ENCODE results near the gene RNF141. TPM values are rescaled to one million over a fixed set of nuclear protein-coding genes. Genes with fewer than 3 reads are reported as not detected.

RNF141 gene
- total RNA-seq, 1 donor from 2014 or later: 10.9 TPM

DNA sequence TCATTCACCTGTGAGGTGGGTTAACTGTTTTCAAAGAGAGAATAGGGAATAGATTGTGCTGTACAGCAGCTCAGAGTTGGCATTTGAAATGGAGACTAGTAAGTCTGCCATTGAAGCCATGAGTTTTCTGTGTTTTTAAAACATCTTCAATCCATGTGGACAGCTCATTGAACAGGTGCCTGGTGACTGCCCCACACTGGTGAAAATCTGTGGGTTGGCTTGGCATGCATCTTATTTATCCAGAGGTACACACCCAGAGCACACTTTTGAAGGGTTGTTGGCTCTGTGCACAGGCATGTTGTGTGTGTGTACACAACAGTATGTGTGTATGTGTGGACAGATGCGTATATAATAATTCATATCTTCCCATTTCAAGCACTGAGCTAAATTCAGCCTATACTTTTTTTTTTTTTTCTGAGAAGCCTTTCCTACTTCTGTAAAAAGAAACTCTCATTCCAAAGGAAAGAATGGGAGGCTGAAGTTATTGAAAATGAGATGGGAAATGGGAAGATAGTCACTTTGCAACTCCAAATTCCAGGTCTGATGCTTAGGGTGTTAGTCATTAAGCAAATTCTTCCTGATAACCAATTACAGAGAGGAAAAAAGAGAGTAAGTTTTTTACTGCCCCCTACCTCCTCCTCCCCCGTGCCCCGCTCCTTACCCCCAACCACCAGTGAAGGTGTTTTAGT lies 34.5 kb upstream of the RNF141 start:
- H3K4me3 ChIP-seq: no peak overlapping the region
- no peaks in the 10 kb centered on the region for H3K27me3 ChIP-seq
- TF ChIP-seq, protein P1, sequence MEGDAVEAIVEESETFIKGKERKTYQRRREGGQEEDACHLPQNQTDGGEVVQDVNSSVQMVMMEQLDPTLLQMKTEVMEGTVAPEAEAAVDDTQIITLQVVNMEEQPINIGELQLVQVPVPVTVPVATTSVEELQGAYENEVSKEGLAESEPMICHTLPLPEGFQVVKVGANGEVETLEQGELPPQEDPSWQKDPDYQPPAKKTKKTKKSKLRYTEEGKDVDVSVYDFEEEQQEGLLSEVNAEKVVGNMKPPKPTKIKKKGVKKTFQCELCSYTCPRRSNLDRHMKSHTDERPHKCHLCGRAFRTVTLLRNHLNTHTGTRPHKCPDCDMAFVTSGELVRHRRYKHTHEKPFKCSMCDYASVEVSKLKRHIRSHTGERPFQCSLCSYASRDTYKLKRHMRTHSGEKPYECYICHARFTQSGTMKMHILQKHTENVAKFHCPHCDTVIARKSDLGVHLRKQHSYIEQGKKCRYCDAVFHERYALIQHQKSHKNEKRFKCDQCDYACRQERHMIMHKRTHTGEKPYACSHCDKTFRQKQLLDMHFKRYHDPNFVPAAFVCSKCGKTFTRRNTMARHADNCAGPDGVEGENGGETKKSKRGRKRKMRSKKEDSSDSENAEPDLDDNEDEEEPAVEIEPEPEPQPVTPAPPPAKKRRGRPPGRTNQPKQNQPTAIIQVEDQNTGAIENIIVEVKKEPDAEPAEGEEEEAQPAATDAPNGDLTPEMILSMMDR (IDR thresholded peaks at IDR 0.05): no peak
- intact Hi-C loops (cut with DNase I): no loop called here
- peaks cover 8 to 25% of the 10 kb centered on the region in 2 donors for H3K4me1 ChIP-seq
- H3K36me3 ChIP-seq: peaks cover 52 to 79% of the 10 kb centered on the region in 2 donors
- H3K27ac ChIP-seq: peak overlapping the region; percentile 78 to 94
- no peaks in the 10 kb centered on the region for H3K9me3 ChIP-seq
- no peak for DNase-seq (ENCODE audit: low spot score in 2 of 2)

DNA sequence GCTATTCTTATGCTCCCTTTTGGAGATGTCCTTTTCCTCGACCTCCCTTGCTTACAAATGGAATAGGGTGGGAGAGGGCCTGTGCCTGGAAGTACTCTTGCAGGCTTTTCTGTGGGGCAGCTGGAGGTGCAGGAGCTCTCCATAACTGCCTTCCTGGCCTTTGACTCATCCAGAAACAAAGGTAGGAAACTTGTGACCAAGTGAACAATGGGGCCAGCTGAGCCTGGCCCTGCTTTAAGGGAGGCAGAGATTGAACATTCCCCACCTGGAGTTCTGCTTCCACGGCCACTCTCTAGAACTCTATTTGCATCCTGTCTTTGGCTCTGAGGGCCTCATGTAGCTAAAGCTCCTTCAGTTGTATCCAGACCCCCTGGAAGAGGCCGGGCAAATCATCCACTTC lies 32.6 kb upstream of the RNF141 start:
- TF ChIP-seq, protein P1 (IDR thresholded peaks at IDR 0.05): no peak
- intact Hi-C loops (cut with DNase I): no loop called here
- no peaks in the 10 kb centered on the region for H3K27me3 ChIP-seq
- H3K4me3 ChIP-seq: no peak overlapping the region
- H3K36me3 ChIP-seq: peaks cover 33 to 59% of the 10 kb centered on the region in 2 donors
- no peaks in the 10 kb centered on the region for H3K9me3 ChIP-seq
- peaks cover 8 to 40% of the 10 kb centered on the region in 2 donors for H3K4me1 ChIP-seq
- no peak for DNase-seq (ENCODE audit: low spot score in 2 of 2)
- peak overlapping the region; percentile 78 to 94 for H3K27ac ChIP-seq

DNA sequence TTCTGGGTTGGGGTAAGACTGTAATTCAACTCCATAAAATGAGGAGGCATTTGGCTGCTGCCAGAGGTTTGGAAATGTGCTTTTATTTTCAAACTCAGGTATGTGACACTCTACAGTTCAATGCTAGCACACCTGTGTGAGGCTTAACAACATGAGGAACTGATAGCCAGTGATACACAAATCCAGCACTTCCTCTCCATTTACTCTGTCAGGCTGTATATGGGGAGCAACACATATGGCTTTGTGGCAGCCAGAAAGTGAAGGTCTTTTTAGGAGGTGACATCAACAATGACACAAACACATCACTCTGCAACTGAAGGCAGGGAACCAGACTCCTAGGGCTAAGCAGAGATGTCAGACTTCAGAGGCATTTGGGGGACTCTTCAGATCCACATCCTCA lies 32.0 kb upstream of the RNF141 start:
- no peak for DNase-seq (ENCODE audit: low spot score in 2 of 2)
- intact Hi-C loops (cut with DNase I): no loop called here
- Histone ChIP-seq H3K36me3 (peaks cover 28 to 54% of the 10 kb centered on the region in 2 donors), H3K9me3 (no peaks in the 10 kb centered on the region), H3K27me3 (no peaks in the 10 kb centered on the region), H3K27ac (peak overlapping the region; percentile 78 to 94), H3K4me1 (peaks cover 8 to 44% of the 10 kb centered on the region in 2 donors), H3K4me3 (no peak overlapping the region)
- TF ChIP-seq, protein P1 (IDR thresholded peaks at IDR 0.05): no peak

DNA sequence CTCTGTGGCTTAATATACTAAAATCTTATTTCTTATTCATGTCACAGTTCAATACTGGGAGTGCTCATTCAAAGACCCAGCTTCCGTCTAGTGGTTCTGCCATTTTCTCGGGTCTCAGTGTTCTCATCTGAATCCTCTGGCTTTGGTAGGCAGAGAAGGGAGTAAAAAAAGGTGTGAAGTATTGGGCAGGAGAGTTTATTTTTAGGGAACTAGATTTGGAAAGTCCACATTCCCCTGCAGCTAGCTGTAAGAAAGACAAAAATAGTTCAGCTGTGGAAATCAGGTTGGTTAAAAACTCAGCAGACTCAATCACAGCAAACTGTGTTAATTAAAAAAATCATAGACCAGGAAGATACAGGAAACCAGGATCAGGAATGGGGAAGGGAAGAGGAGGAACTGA lies 31.5 kb upstream of the RNF141 start:
- Histone ChIP-seq H3K27ac (peak overlapping the region; percentile 78 to 94), H3K4me3 (no peak overlapping the region), H3K4me1 (peaks cover 8 to 44% of the 10 kb centered on the region in 2 donors), H3K27me3 (no peaks in the 10 kb centered on the region), H3K36me3 (peaks cover 23 to 49% of the 10 kb centered on the region in 2 donors), H3K9me3 (no peaks in the 10 kb centered on the region)
- intact Hi-C loops (cut with DNase I): loop anchor here (1.0 kb wide), 1 partner anchor 12 kb away; no protein-coding TSS in a partner anchor
- TF ChIP-seq, protein P1 (IDR thresholded peaks at IDR 0.05): no peak
- DNase-seq (ENCODE audit: low spot score in 2 of 2): no peak

DNA sequence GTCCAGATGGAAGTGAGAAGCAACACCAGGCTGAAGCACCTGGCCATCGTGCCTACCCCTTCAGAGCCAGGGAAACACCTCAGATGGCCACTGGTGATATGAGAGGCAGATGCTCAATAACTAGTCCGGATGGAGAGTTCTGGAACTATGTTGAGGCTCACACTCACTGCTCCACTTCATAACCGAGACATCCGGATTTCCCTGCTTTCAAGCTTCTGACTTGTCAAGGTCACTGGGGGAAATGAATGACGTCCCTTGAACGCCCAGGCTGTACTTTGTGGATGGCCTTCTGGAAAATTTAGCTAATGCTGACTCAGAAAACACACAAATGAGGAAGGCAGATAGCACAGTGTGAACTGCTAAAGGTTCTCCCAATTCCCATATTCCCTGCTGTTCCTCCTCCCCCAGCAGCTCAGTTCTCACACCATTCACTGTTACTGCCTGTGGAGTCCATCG lies 27.5 kb upstream of the RNF141 start, which contains the start of gene LYVE1:
TSS of gene LYVE1 (minus strand) at position 180 of the 456 bp plus-strand sequence. CDS start at position 47, 133 bp downstream.
- Histone ChIP-seq H3K27ac (peak within 1 kb of the TSS; percentile 78 to 82), H3K9me3 (no peaks in the 10 kb centered on the region), H3K36me3 (peaks cover 0 to 10% of the 10 kb centered on the region in 2 donors), H3K4me1 (peaks cover 8 to 52% of the 10 kb centered on the region in 2 donors), H3K27me3 (no peaks in the 10 kb centered on the region), H3K4me3 (peak within 1 kb of the TSS; percentile 31 to 48)
- peak; percentile 45 to 85 for DNase-seq (ENCODE audit: low spot score in 2 of 2)
- TF ChIP-seq, protein P1 (IDR thresholded peaks at IDR 0.05): no peak
- intact Hi-C loops (cut with DNase I): loop anchor here (1.0 to 5.0 kb wide), 4 partner anchors 27 to 161 kb away; partner anchors contain the start of genes IRAG1 and RNF141

All from ascending aorta (tissue), 2 donors.